HepG2 (cell line): Measurements from ENCODE around the gene ANXA5.

ENCODE experiments used
- ELF4 ChIP-seq: sonication (generic); formaldehyde crosslinking; IDR thresholded peaks from 2 replicates; pipeline ENCODE4 v1.5.0; 2020; ENCODE audit warnings: missing genetic modification reagents, mild to moderate bottlenecking, moderate library complexity, borderline replicate concordance
- EZH2 ChIP-seq: conservative IDR thresholded peaks from 2 replicates; pipeline ENCODE4 v1.6.1; 2012; ENCODE audit warnings: mild to moderate bottlenecking, low read depth, low read length, moderate library complexity
- FOXP1 ChIP-seq, 2 experiments: fragments of 450-650 bp in 1 of 2; IDR thresholded peaks; 2 replicates each; pipeline ENCODE4 v1.6.1; 2017 to 2018; ENCODE audit warnings: antibody characterized with exemption in 1 of 2
- POLR2A ChIP-seq, 2 experiments: IDR thresholded peaks; 2 replicates each; pipeline ENCODE4 v1.6.1; 2011; ENCODE audit warnings: low read depth in 2 of 2, low read length in 2 of 2, mild to moderate bottlenecking in 1 of 2, moderate library complexity in 1 of 2; ENCODE audit not compliant: insufficient read depth in 1 of 2
- RARA ChIP-seq: IDR thresholded peaks from 2 replicates; pipeline ENCODE4 v1.6.1; 2016; ENCODE audit warnings: missing genetic modification reagents, missing compliant biosample characterization

DNA sequence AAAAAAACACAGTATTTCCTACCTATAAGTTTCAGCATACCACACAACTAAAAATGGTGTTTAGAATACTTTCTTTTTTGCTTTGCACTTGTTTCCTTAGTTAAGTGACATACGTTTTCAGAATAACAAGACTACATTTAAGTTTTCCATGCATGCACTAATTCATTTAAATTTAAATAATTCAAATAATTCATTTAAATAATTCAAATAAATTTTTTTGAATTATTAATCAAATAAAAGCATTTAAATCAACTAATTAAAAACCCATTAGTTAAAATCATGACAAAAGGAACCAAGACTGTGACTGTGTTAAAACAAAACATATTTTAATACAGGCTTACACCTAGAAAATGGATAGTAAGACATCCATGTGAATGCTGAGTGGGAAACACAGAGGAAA lies 12.8 kb downstream of the ANXA5 start:
- no peak for TF ChIP-seq FOXP1 (IDR thresholded peaks at IDR 0.05)
- no peak for TF ChIP-seq FOXP1 (CRISPR knock-in tag; IDR thresholded peaks at IDR 0.05)
- TF ChIP-seq EZH2, result no peak
- TF ChIP-seq POLR2A (IDR thresholded peaks at IDR 0.05; ENCODE audit: insufficient read depth in 1 of 2, low read depth in 2 of 2, low read length in 2 of 2), result no peak
- no peak for TF ChIP-seq RARA (CRISPR knock-in tag)
- TF ChIP-seq ELF4 (CRISPR knock-in tag), result no peak
